ENCODE data around the gene TSPY4. TPM values are rescaled to one million over a fixed set of nuclear protein-coding genes. Genes with fewer than 3 reads are reported as not detected.
"Not testable (repeated sequence)": the region's sequence is repeated elsewhere in the genome, so short reads cannot be mapped to it uniquely, and the experiment has no call there.

Gene TSPY4
- not detected for polyA plus RNA-seq (2013, experiment 1 of 2)
- not detected for polyA plus RNA-seq (2013, experiment 2 of 2)

GRCh38 chrY:9337164-9337563, at the start of gene TSPY4:
Gene TSPY4 (plus strand): TSS chrY:9337464. CDS start chrY:9337510, 46 bp downstream.
- H3K4me1 ChIP-seq (ENCODE audit: control insufficient read depth, insufficient read depth, low read length, poor library complexity, severe bottlenecking); H3K9me3 ChIP-seq (ENCODE audit: control insufficient read depth, low read length); H3K36me3 ChIP-seq (ENCODE audit: control insufficient read depth, insufficient read depth, low read length); H3K4me3 ChIP-seq (ENCODE audit: extremely low read depth, insufficient read depth, low read length, poor library complexity, severe bottlenecking); H3K27ac ChIP-seq (ENCODE audit: low read depth, low read length, severe bottlenecking): not testable (repeated sequence)
- no CpG with 5 or more reads among the region's 26 CpGs for WGBS, 2 experiments (ENCODE audit: insufficient coverage in 2 of 2)

DNA sequence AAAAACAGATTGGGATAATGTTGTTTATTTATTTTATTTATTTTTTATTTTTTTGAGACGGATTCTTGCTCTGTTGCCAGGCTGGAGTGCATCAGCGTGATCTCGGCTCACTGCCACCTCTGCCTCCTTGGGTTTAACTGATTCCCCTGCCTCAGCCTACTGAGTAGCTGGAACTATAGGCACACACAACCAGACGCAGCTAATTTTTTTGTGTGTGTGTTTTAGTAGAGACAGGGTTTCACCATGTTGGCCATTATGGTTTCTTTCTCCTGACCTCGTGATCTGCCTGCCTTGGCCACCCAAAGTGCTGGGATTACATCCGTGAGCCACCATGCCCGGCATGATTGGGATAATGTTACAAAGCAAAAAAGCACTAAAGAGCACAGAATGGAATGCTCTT, 16.3 kb upstream of the TSPY4 start:
- Histone ChIP-seq H3K9me3 (ENCODE audit: control insufficient read depth, low read length) (no peaks in the 10 kb centered on the region), H3K36me3 (ENCODE audit: control insufficient read depth, insufficient read depth, low read length) (no peaks in the 10 kb centered on the region), H3K4me3 (ENCODE audit: extremely low read depth, insufficient read depth, low read length, poor library complexity, severe bottlenecking) (no peak overlapping the region), H3K4me1 (ENCODE audit: control insufficient read depth, insufficient read depth, low read length, poor library complexity, severe bottlenecking) (no peaks in the 10 kb centered on the region), H3K27ac (ENCODE audit: low read depth, low read length, severe bottlenecking) (no peak overlapping the region)
- no CpG with 5 or more reads among the region's 7 CpGs for WGBS, 2 experiments (ENCODE audit: insufficient coverage in 2 of 2)

- H3K27ac ChIP-seq (ENCODE audit: low read depth, low read length, severe bottlenecking); H3K4me3 ChIP-seq (ENCODE audit: extremely low read depth, insufficient read depth, low read length, poor library complexity, severe bottlenecking); H3K36me3 ChIP-seq (ENCODE audit: control insufficient read depth, insufficient read depth, low read length); H3K9me3 ChIP-seq (ENCODE audit: control insufficient read depth, low read length); H3K4me1 ChIP-seq (ENCODE audit: control insufficient read depth, insufficient read depth, low read length, poor library complexity, severe bottlenecking): not testable (repeated sequence)
- no CpG with 5 or more reads among the region's 25 CpGs for WGBS, 2 experiments (ENCODE audit: insufficient coverage in 2 of 2)
Observed at GRCh38 chrY:9357497-9357896, 20.2 kb downstream of the TSPY4 start, which contains the start of gene TSPY8. Gene TSPY8 (plus strand): TSS chrY:9357797. CDS start chrY:9357843, 46 bp downstream.
